ENCODE data around the gene NFE2L1.

DNA sequence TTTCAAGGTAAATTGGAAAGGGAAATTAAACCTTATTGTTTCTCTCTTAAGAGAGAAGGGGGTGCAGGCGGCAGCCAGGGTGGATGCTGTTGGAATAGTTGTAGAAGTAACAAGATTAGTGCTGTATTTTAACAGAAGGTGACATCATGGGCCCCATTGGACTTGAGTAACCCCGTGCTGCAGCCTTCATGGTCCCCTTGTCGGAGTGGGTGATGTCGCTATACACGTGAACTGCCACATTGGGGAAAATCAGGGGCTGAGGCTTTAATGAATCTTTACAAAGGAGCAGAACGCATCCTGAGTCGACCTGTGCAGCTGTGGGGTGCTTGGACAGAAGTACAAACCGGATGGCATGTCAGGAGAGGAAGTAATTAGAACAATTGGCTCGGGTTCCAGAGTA lies 62.6 kb downstream of the NFE2L1 start:
- TF ChIP-seq, protein P1, sequence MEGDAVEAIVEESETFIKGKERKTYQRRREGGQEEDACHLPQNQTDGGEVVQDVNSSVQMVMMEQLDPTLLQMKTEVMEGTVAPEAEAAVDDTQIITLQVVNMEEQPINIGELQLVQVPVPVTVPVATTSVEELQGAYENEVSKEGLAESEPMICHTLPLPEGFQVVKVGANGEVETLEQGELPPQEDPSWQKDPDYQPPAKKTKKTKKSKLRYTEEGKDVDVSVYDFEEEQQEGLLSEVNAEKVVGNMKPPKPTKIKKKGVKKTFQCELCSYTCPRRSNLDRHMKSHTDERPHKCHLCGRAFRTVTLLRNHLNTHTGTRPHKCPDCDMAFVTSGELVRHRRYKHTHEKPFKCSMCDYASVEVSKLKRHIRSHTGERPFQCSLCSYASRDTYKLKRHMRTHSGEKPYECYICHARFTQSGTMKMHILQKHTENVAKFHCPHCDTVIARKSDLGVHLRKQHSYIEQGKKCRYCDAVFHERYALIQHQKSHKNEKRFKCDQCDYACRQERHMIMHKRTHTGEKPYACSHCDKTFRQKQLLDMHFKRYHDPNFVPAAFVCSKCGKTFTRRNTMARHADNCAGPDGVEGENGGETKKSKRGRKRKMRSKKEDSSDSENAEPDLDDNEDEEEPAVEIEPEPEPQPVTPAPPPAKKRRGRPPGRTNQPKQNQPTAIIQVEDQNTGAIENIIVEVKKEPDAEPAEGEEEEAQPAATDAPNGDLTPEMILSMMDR (IDR thresholded peaks at IDR 0.05), result no peak
- no peak for TF ChIP-seq POLR2AphosphoS5 (IDR thresholded peaks at IDR 0.05)
